Effector memory CD4-positive, alpha-beta T cell (primary cell): Measurements from ENCODE around the gene PDCL2.

Experiments used
- DNase-seq, 3 donors: peaks; one replicate each; pipeline ENCODE4 v3.0.0-alpha.2; 2020
- H3K27ac ChIP-seq: 2 replicates; pipeline ENCODE4 v1.7.0; 2013; ENCODE audit warnings: mild to moderate bottlenecking, low read length, moderate library complexity; ENCODE audit not compliant: insufficient read depth, poor library complexity, severe bottlenecking
- H3K27me3 ChIP-seq: replicated peaks from 2 replicates; pipeline ENCODE4 v1.7.0; 2013; ENCODE audit warnings: mild to moderate bottlenecking, low read length; ENCODE audit not compliant: insufficient read depth, control insufficient read depth, poor library complexity, severe bottlenecking
- H3K36me3 ChIP-seq: 2 replicates; pipeline ENCODE4 v1.7.0; 2013; ENCODE audit warnings: mild to moderate bottlenecking, low read length, moderate library complexity; ENCODE audit not compliant: control insufficient read depth, insufficient read depth
- H3K4me1 ChIP-seq: 2 replicates; pipeline ENCODE4 v1.7.0; 2013; ENCODE audit warnings: low read length, mild to moderate bottlenecking; ENCODE audit not compliant: control insufficient read depth, insufficient read depth, poor library complexity, severe bottlenecking
- H3K4me3 ChIP-seq: 2 replicates; pipeline ENCODE4 v1.7.0; 2013; ENCODE audit warnings: low read length, low read depth, mild to moderate bottlenecking; ENCODE audit not compliant: insufficient read depth, poor library complexity, severe bottlenecking
- H3K9me3 ChIP-seq: 2 replicates; pipeline ENCODE4 v1.7.0; 2013; ENCODE audit warnings: mild to moderate bottlenecking, low read length, moderate library complexity; ENCODE audit not compliant: control insufficient read depth

Gene PDCL2

GRCh38 chr4:55618546-55619143, 26.6 kb upstream of the PDCL2 start:
- Histone ChIP-seq H3K4me1 (no peaks in the 10 kb centered on the region), H3K36me3 (no peaks in the 10 kb centered on the region), H3K27ac (no peak overlapping the region), H3K4me3 (no peak overlapping the region), H3K9me3 (no peaks in the 10 kb centered on the region), H3K27me3 (no peaks in the 10 kb centered on the region)
- no peak for DNase-seq

- no peak overlapping the region for H3K27ac ChIP-seq
- no peaks in the 10 kb centered on the region for H3K9me3 ChIP-seq
- no peaks in the 10 kb centered on the region for H3K36me3 ChIP-seq
- H3K4me3 ChIP-seq = no peak overlapping the region
- H3K27me3 ChIP-seq = no peaks in the 10 kb centered on the region
- no peaks in the 10 kb centered on the region for H3K4me1 ChIP-seq
- no peak for DNase-seq
Observed at GRCh38 chr4:55617587-55618197, 25.6 kb upstream of the PDCL2 start.

- Histone ChIP-seq H3K36me3 (no peaks in the 10 kb centered on the region), H3K27me3 (no peaks in the 10 kb centered on the region), H3K9me3 (no peaks in the 10 kb centered on the region), H3K4me1 (no peaks in the 10 kb centered on the region), H3K4me3 (no peak overlapping the region), H3K27ac (no peak overlapping the region)
- no peak for DNase-seq
Observed at GRCh38 chr4:55615008-55615407, 23.0 kb upstream of the PDCL2 start.

- Histone ChIP-seq H3K4me1 (no peaks in the 10 kb centered on the region), H3K4me3 (no peak overlapping the region), H3K27ac (no peak overlapping the region), H3K27me3 (no peaks in the 10 kb centered on the region), H3K9me3 (no peaks in the 10 kb centered on the region), H3K36me3 (no peaks in the 10 kb centered on the region)
- DNase-seq = no peak
Observed at GRCh38 chr4:55613621-55614020, 21.6 kb upstream of the PDCL2 start.

GRCh38 chr4:55612341-55612740, 20.3 kb upstream of the PDCL2 start:
- no peaks in the 10 kb centered on the region for H3K36me3 ChIP-seq
- no peak overlapping the region for H3K4me3 ChIP-seq
- H3K27me3 ChIP-seq = no peaks in the 10 kb centered on the region
- H3K4me1 ChIP-seq = no peaks in the 10 kb centered on the region
- no peak for DNase-seq
- no peak overlapping the region for H3K27ac ChIP-seq
- no peaks in the 10 kb centered on the region for H3K9me3 ChIP-seq

- no peak overlapping the region for H3K27ac ChIP-seq
Observed at GRCh38 chr4:55611358-55612059, 19.5 kb upstream of the PDCL2 start.

GRCh38 chr4:55610381-55610780, 18.3 kb upstream of the PDCL2 start:
- Histone ChIP-seq H3K27ac (no peak overlapping the region), H3K27me3 (no peaks in the 10 kb centered on the region), H3K4me1 (no peaks in the 10 kb centered on the region), H3K36me3 (no peaks in the 10 kb centered on the region), H3K4me3 (no peak overlapping the region), H3K9me3 (no peaks in the 10 kb centered on the region)
- no peak for DNase-seq

More at GRCh38 chr4:55611358-55612059, 19.5 kb upstream of the PDCL2 start:
- no peaks in the 10 kb centered on the region for H3K9me3 ChIP-seq
- no peak overlapping the region for H3K4me3 ChIP-seq
- no peaks in the 10 kb centered on the region for H3K36me3 ChIP-seq
- H3K4me1 ChIP-seq = no peaks in the 10 kb centered on the region
- no peaks in the 10 kb centered on the region for H3K27me3 ChIP-seq
- no peak for DNase-seq

- Histone ChIP-seq H3K27me3 (no peaks in the 10 kb centered on the region), H3K9me3 (no peaks in the 10 kb centered on the region), H3K4me1 (no peaks in the 10 kb centered on the region), H3K4me3 (no peak overlapping the region), H3K36me3 (no peaks in the 10 kb centered on the region), H3K27ac (no peak overlapping the region)
- DNase-seq = no peak
Observed at GRCh38 chr4:55609393-55609866, 17.4 kb upstream of the PDCL2 start.

GRCh38 chr4:55608591-55608990, 16.5 kb upstream of the PDCL2 start:
- no peak overlapping the region for H3K27ac ChIP-seq
- H3K36me3 ChIP-seq = no peaks in the 10 kb centered on the region
- no peak overlapping the region for H3K4me3 ChIP-seq
- DNase-seq = no peak
- H3K27me3 ChIP-seq = no peaks in the 10 kb centered on the region
- H3K4me1 ChIP-seq = no peaks in the 10 kb centered on the region
- no peaks in the 10 kb centered on the region for H3K9me3 ChIP-seq

- Histone ChIP-seq H3K9me3 (no peaks in the 10 kb centered on the region), H3K4me3 (no peak overlapping the region), H3K36me3 (no peaks in the 10 kb centered on the region), H3K27ac (no peak overlapping the region), H3K4me1 (no peaks in the 10 kb centered on the region), H3K27me3 (no peaks in the 10 kb centered on the region)
- DNase-seq = no peak
Observed at GRCh38 chr4:55604996-55605395, 13.0 kb upstream of the PDCL2 start.
